ENCODE results near the gene ERI3. TPM values are rescaled to one million over a fixed set of nuclear protein-coding genes. Genes with fewer than 3 reads are reported as not detected.

The ERI3 gene
- total and polyA plus RNA-seq, 10 of the 15 experiments (the other 5 are each of a cell fraction or from before 2014, with no cell fraction given) = 20.6 to 90.4 (median 41.2) TPM

- TF ChIP-seq CREM (IDR thresholded peaks at IDR 0.05; ENCODE audit: low read depth) (no peak), TCF12 (IDR thresholded peaks at IDR 0.05; ENCODE audit: low read depth, low read length) (no peak), ZBTB33 (IDR thresholded peaks at IDR 0.05) (no peak)
These were observed 32.7 kb downstream of the ERI3 start (continued) for GRCh38 chr1:44322367-44322766.

- no peak overlapping the region for H3K4me3 ChIP-seq
- 60% methylated on average over 2 of the region's 2 CpGs for WGBS (ENCODE audit: insufficient coverage, insufficient replicate concordance, low lambda C conversion rate, missing lambda C conversion rate)
- H3K79me2 ChIP-seq (ENCODE audit: control insufficient read depth, insufficient read depth, low read length) = no peaks in the 10 kb centered on the region
- H3K36me3 ChIP-seq (ENCODE audit: control insufficient read depth in 2 of 2, insufficient read depth in 2 of 2, low read length in 1 of 2) = peaks cover 7 to 11% of the 10 kb centered on the region in 2 experiments; a peak in 3 of 4 replicates
- no peak for FAIRE-seq
- SMC1A ChIA-PET (ENCODE audit: uncharacterized antibody, unreplicated experiment) = interaction anchor here (1.8 kb wide), 1 partner anchor 104 kb away, joined by 6 read pairs; no protein-coding TSS in a partner anchor
- no peaks in the 10 kb centered on the region for H3K9me3 ChIP-seq (replicated peaks; ENCODE audit: control insufficient read depth, insufficient read depth, low read length)
- H3K9ac ChIP-seq (ENCODE audit: control insufficient read depth, insufficient read depth, low read length) = no peak overlapping the region
- H3K27me3 ChIP-seq (replicated peaks in 1 of 2; ENCODE audit: control insufficient read depth in 2 of 2, insufficient read depth in 2 of 2, low read length in 1 of 2) = no peaks in the 10 kb centered on the region
- DNase-seq (ENCODE audit: low read depth, low spot score) = no peak
- in situ Hi-C loops (cut with MboI) (no loop called here), intact Hi-C loops (cut with micrococcal nuclease; ENCODE audit: unreplicated experiment) (no loop called here)
- BruUV-seq (replicated peaks) = no TSS peak
- POLR2A ChIA-PET = interaction anchor here (0.6 to 1.3 kb wide), 3 partner anchors 17 to 249 kb away, joined by 3 to 5 read pairs (median 3); no protein-coding TSS in a partner anchor
- H3K4me2 ChIP-seq (ENCODE audit: control insufficient read depth, insufficient read depth) = no peak overlapping the region
- H3K27ac ChIP-seq (ENCODE audit: control insufficient read depth, insufficient read depth) = no peak overlapping the region
- RAD21 ChIA-PET (ENCODE audit: unreplicated experiment) = interaction anchor here (0.6 to 2.4 kb wide), 2 partner anchors 104 to 191 kb away, joined by 3 to 7 read pairs; no protein-coding TSS in a partner anchor
- H4K20me1 ChIP-seq (ENCODE audit: control insufficient read depth, insufficient read depth) = no peaks in the 10 kb centered on the region
- H2AFZ ChIP-seq (ENCODE audit: control insufficient read depth, low read depth, low read length) = no peak overlapping the region
- no peak for ATAC-seq
- no peaks in the 10 kb centered on the region for H3K4me1 ChIP-seq (ENCODE audit: control insufficient read depth, insufficient read depth, low read length)
- CTCF ChIA-PET = interaction anchor here (0.6 to 4.2 kb wide), 6 partner anchors 8 to 109 kb away, joined by 3 to 24 read pairs (median 3); partner anchors contain the start of gene DMAP1
- TF ChIP-seq HCFC1 (IDR thresholded peaks at IDR 0.05; ENCODE audit: low read length) = no peak
- no peak for TF ChIP-seq MYC (IDR thresholded peaks at IDR 0.05; ENCODE audit: insufficient read depth, insufficient read length, insufficient replicate concordance, low read length, severe bottlenecking)
- no peak for TF ChIP-seq ATF7 (IDR thresholded peaks at IDR 0.05; ENCODE audit: low read depth)
- TF ChIP-seq IKZF2 (IDR thresholded peaks at IDR 0.05) = no peak
- TF ChIP-seq, protein P1, sequence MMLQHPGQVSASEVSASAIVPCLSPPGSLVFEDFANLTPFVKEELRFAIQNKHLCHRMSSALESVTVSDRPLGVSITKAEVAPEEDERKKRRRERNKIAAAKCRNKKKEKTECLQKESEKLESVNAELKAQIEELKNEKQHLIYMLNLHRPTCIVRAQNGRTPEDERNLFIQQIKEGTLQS (IDR thresholded peaks at IDR 0.05; ENCODE audit: borderline replicate concordance, extremely low read depth, low read depth, low read length) = no peak
- TF ChIP-seq MEF2B (IDR thresholded peaks at IDR 0.05; ENCODE audit: partially characterized antibody, poor library complexity, severe bottlenecking) = no peak
- no peak for TF ChIP-seq PAX5 (IDR thresholded peaks at IDR 0.05; ENCODE audit: borderline replicate concordance, low read depth, low read length)
- no peak for TF ChIP-seq CUX1 (IDR thresholded peaks at IDR 0.05; ENCODE audit: insufficient replicate concordance, low read depth, low read length)
- no peak for TF ChIP-seq EED (IDR thresholded peaks at IDR 0.05; ENCODE audit: low read depth)
- no peak for TF ChIP-seq CBX3 (IDR thresholded peaks at IDR 0.05; ENCODE audit: borderline replicate concordance, low read depth)
- TF ChIP-seq NFYB (IDR thresholded peaks at IDR 0.05; ENCODE audit: insufficient read depth, low read depth, low read length) = no peak
- no peak for TF ChIP-seq CBX5 (IDR thresholded peaks at IDR 0.05; ENCODE audit: low read depth)
- no peak for TF ChIP-seq TAF1 (IDR thresholded peaks at IDR 0.05; ENCODE audit: borderline replicate concordance, low read depth, low read length)
These were observed 33.6 kb downstream of the ERI3 start for GRCh38 chr1:44321466-44321865.

Data from GM12878 (cell line).